Upper lobe of left lung (tissue), 4 donors: ENCODE data around the gene ARID3C.

ENCODE experiments used
- EP300 ChIP-seq, 4 donors: sonication (generic); formaldehyde crosslinking; IDR thresholded peaks; one replicate each; pipeline ENCODE4 v1.5.1; 2017; ENCODE audit warnings: antibody characterized with exemption in 4 of 4, control low read depth in 2 of 4
- POLR2A ChIP-seq, 4 donors: fragments of 450-650 bp; IDR thresholded peaks; one replicate each; pipeline ENCODE4 v1.5.1; 2016 to 2017; ENCODE audit warnings: antibody characterized with exemption in 4 of 4, mild to moderate bottlenecking in 2 of 4
- TF ChIP-seq, protein P1 (sequence below), 6 experiments: fragments of 450-650 bp in 4 of 6; fragments of 200-600 bp in 2 of 6; sonication (generic) in 2 of 6; IDR thresholded peaks; one replicate each; pipeline ENCODE4 v1.5.1; 2016 to 2019; ENCODE audit warnings: antibody characterized with exemption in 6 of 6

DNA sequence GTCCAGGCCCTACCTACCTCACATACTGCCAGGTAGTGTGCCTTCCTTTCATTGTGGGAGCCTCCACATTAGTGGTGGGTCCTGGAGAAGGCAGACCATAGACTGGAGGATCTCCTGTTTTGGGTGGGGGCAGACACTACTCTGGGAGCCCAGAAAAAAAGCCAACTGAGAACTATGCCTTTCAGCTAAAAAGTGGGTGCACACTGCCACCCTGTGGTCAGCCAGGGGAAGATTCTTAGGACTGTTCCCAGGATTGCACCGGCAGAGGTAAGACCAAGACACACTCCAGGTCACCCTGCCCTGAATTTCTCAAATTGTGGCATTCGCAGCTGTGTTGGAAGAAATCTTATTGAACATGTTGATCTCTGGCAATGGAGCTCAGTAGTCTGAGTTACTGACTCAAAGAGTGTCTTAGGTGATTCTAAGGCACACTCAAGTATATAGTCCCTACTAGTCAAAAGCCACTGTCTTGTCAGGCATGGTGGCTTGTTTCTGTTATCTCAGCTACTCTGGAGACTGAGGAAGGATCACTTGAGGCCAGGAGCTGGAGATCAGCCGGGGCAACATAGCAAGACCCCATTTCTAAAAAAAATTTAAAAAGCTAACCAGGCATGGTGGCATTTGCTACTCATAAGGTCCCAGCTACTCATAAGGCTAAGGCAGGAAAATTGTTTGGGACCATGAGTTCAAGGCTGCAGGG lies 5.1 kb upstream of the ARID3C start:
- TF ChIP-seq, protein P1, sequence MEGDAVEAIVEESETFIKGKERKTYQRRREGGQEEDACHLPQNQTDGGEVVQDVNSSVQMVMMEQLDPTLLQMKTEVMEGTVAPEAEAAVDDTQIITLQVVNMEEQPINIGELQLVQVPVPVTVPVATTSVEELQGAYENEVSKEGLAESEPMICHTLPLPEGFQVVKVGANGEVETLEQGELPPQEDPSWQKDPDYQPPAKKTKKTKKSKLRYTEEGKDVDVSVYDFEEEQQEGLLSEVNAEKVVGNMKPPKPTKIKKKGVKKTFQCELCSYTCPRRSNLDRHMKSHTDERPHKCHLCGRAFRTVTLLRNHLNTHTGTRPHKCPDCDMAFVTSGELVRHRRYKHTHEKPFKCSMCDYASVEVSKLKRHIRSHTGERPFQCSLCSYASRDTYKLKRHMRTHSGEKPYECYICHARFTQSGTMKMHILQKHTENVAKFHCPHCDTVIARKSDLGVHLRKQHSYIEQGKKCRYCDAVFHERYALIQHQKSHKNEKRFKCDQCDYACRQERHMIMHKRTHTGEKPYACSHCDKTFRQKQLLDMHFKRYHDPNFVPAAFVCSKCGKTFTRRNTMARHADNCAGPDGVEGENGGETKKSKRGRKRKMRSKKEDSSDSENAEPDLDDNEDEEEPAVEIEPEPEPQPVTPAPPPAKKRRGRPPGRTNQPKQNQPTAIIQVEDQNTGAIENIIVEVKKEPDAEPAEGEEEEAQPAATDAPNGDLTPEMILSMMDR (IDR thresholded peaks at IDR 0.05) = peak; percentile 73 to 84 (median 76)
- TF ChIP-seq POLR2A (IDR thresholded peaks at IDR 0.05) (no peak), EP300 (IDR thresholded peaks at IDR 0.05) (no peak)
